Neural cell (in vitro differentiated cells): ENCODE data around the gene SYNPO2. TPM values are rescaled to one million over a fixed set of nuclear protein-coding genes. Genes with fewer than 3 reads are reported as not detected.

Experiments used
- H2AFZ ChIP-seq: fragments of 200-600, 300-800 bp; sonication (generic), shearing (Covaris generic); 2 replicates; pipeline ENCODE4 v1.6.0; 2014; ENCODE audit warnings: low read depth, mild to moderate bottlenecking, antibody characterized with exemption, low read length, moderate library complexity
- H3F3A ChIP-seq: fragments of 200-600 bp; shearing (Covaris generic); 2 replicates; pipeline ENCODE4 v1.6.1; 2016; ENCODE audit warnings: mild to moderate bottlenecking, moderate library complexity, mixed read lengths, antibody characterized with exemption, low read length; ENCODE audit not compliant: insufficient read depth, poor library complexity, severe bottlenecking
- H3K27ac ChIP-seq: fragments of 200-600, 300-800 bp; sonication (generic), shearing (Covaris generic); 2 replicates; pipeline ENCODE4 v1.5.1; 2014; ENCODE audit warnings: mild to moderate bottlenecking, low read length, moderate library complexity
- H3K27me3 ChIP-seq: fragments of 300-800, 200-600 bp; sonication (generic), shearing (Covaris generic); 2 replicates; pipeline ENCODE4 v1.6.0; 2014; ENCODE audit warnings: mild to moderate bottlenecking, low read depth, low read length, moderate library complexity; ENCODE audit not compliant: insufficient read depth
- H3K36me3 ChIP-seq: fragments of 300-800, 200-600 bp; sonication (generic), shearing (Covaris generic); 2 replicates; pipeline ENCODE4 v1.5.1; 2014; ENCODE audit warnings: mild to moderate bottlenecking, antibody characterized with exemption, low read length, moderate library complexity; ENCODE audit not compliant: insufficient read depth
- H3K4me2 ChIP-seq: fragments of 300-800, 200-600 bp; sonication (generic), shearing (Covaris generic); 2 replicates; pipeline ENCODE4 v1.6.0; 2014; ENCODE audit warnings: mild to moderate bottlenecking, low read length
- H3K4me3 ChIP-seq: fragments of 300-800, 200-600 bp; sonication (generic), shearing (Covaris generic); 2 replicates; pipeline ENCODE4 v1.5.1; 2014; ENCODE audit warnings: mild to moderate bottlenecking, low read length, moderate library complexity
- H3K79me2 ChIP-seq: fragments of 200-600 bp; shearing (Covaris generic); replicated peaks from 2 replicates; pipeline ENCODE4 v1.6.0; 2014; ENCODE audit warnings: mild to moderate bottlenecking, low read length, moderate library complexity; ENCODE audit not compliant: insufficient read depth
- H3K9ac ChIP-seq: fragments of 300-800, 200-600 bp; sonication (generic), shearing (Covaris generic); 2 replicates; pipeline ENCODE4 v1.6.1; 2016; ENCODE audit warnings: mild to moderate bottlenecking, low read length, mixed read lengths
- H3K9me2 ChIP-seq: fragments of 200-600 bp; shearing (Covaris generic); 2 replicates; pipeline ENCODE4 v1.6.1; 2016; ENCODE audit warnings: mild to moderate bottlenecking, low read length, mixed read lengths; ENCODE audit not compliant: insufficient read depth
- H3K9me3 ChIP-seq: fragments of 200-600, 300-800 bp; sonication (generic), shearing (Covaris generic); 2 replicates; pipeline ENCODE4 v1.6.1; 2016; ENCODE audit warnings: mild to moderate bottlenecking, mixed run types, low read length, moderate library complexity, mixed read lengths
- H4K20me1 ChIP-seq: fragments of 200-600 bp; shearing (Covaris generic); 2 replicates; pipeline ENCODE4 v1.6.1; 2016; ENCODE audit warnings: mild to moderate bottlenecking, mixed run types; ENCODE audit not compliant: insufficient read depth
- CTCF ChIP-seq: fragments of 450-650 bp; IDR thresholded peaks from 2 replicates; pipeline ENCODE4 v1.5.1; 2014; ENCODE audit warnings: antibody characterized with exemption, mild to moderate bottlenecking, moderate library complexity; ENCODE audit not compliant: poor library complexity, severe bottlenecking
- EP300 ChIP-seq: fragments of 450-650 bp; conservative IDR thresholded peaks from 2 replicates; pipeline ENCODE4 v1.6.1; 2014; ENCODE audit warnings: antibody characterized with exemption, mild to moderate bottlenecking, moderate library complexity; ENCODE audit not compliant: poor library complexity, severe bottlenecking
- EZH2 ChIP-seq: fragments of 200-600, 300-800 bp; shearing (Covaris generic), sonication (generic); IDR thresholded peaks from 2 replicates; pipeline ENCODE4 v1.6.1; 2014; ENCODE audit warnings: antibody characterized with exemption, low read length, borderline replicate concordance, mild to moderate bottlenecking; ENCODE audit not compliant: insufficient read depth, poor library complexity, severe bottlenecking
- MXI1 ChIP-seq: fragments of 450-650 bp; conservative IDR thresholded peaks from 2 replicates; pipeline ENCODE4 v1.6.1; 2014; ENCODE audit warnings: antibody characterized with exemption, mild to moderate bottlenecking; ENCODE audit not compliant: poor library complexity, severe bottlenecking
- POLR2AphosphoS5 ChIP-seq: IDR thresholded peaks from 2 replicates; pipeline ENCODE4 v1.6.1; 2012
- RAD21 ChIP-seq: fragments of 450-650 bp; conservative IDR thresholded peaks from 2 replicates; pipeline ENCODE4 v1.6.1; 2014; ENCODE audit warnings: antibody characterized with exemption, mild to moderate bottlenecking, moderate library complexity
- SMC3 ChIP-seq: fragments of 450-650 bp; conservative IDR thresholded peaks from 2 replicates; pipeline ENCODE4 v1.6.1; 2014; ENCODE audit warnings: antibody characterized with exemption, mild to moderate bottlenecking, moderate library complexity; ENCODE audit not compliant: poor library complexity
- TAF1 ChIP-seq: IDR thresholded peaks from 2 replicates; pipeline ENCODE4 v1.6.1; 2012; ENCODE audit warnings: low read depth
- polyA plus RNA-seq: library from polyadenylated mRNA; depleted of rRNA; stranded (reverse); fragments of >200 nt; gene quantifications from 2 replicates; pipeline ENCODE4 v1.2.3, GENCODE V29; 2014
- TF ChIP-seq, protein P1 (sequence below): IDR thresholded peaks from 2 replicates; pipeline ENCODE4 v1.6.1; 2012; ENCODE audit warnings: borderline replicate concordance

Gene SYNPO2
- polyA plus RNA-seq, 1 donor from 2014 or later = 0.14 TPM

DNA sequence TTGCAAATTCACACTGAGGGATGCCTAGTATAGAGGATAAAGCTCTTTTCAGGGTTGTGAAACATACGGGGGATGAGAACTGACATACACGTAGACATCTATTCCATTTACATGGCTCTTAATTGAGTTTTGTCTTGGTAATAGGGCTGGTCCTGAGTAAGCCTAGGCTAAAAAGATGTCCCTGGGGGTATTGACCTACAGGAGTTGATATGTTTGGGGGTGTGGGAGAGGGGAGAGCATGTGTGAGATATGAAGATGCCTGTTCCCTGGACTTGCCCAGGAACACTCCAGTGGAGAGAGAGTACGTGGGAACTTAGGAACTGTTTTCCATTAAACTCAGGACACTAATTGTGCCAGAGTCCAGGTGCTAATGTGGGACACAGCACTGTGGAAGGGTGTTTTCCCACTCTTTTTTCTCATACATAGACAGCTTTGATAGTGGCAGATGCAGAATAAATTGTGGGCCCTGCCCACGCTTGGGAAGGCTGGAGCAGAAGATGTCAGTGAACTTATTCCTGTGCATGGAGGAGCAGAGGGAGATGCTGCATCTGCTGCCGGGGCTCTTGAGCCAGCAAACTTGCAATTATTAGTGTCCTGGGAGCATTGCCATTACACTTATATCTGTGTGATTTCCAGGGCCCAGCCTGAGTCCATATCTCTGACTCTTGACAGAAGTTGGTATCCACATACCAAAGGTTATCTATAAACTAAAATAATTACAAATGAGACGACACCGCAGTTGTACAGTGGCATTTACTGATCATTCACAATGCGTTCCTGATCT, 20.7 kb downstream of the SYNPO2 start:
- Histone ChIP-seq H2AFZ (no peak overlapping the region), H3K27ac (no peak overlapping the region), H3K79me2 (no peaks in the 10 kb centered on the region), H3K27me3 (no peaks in the 10 kb centered on the region), H3K4me2 (no peak overlapping the region), H3K9me2 (no peaks in the 10 kb centered on the region), H3K9ac (no peak overlapping the region), H3K9me3 (no peaks in the 10 kb centered on the region), H3K4me3 (no peak overlapping the region), H3F3A (no peaks in the 10 kb centered on the region), H4K20me1 (no peaks in the 10 kb centered on the region), H3K36me3 (no peaks in the 10 kb centered on the region)
- TF ChIP-seq SMC3 = no peak
- TF ChIP-seq EZH2 = no peak
- no peak for TF ChIP-seq MXI1
- TF ChIP-seq EP300 = no peak
- TF ChIP-seq, protein P1, sequence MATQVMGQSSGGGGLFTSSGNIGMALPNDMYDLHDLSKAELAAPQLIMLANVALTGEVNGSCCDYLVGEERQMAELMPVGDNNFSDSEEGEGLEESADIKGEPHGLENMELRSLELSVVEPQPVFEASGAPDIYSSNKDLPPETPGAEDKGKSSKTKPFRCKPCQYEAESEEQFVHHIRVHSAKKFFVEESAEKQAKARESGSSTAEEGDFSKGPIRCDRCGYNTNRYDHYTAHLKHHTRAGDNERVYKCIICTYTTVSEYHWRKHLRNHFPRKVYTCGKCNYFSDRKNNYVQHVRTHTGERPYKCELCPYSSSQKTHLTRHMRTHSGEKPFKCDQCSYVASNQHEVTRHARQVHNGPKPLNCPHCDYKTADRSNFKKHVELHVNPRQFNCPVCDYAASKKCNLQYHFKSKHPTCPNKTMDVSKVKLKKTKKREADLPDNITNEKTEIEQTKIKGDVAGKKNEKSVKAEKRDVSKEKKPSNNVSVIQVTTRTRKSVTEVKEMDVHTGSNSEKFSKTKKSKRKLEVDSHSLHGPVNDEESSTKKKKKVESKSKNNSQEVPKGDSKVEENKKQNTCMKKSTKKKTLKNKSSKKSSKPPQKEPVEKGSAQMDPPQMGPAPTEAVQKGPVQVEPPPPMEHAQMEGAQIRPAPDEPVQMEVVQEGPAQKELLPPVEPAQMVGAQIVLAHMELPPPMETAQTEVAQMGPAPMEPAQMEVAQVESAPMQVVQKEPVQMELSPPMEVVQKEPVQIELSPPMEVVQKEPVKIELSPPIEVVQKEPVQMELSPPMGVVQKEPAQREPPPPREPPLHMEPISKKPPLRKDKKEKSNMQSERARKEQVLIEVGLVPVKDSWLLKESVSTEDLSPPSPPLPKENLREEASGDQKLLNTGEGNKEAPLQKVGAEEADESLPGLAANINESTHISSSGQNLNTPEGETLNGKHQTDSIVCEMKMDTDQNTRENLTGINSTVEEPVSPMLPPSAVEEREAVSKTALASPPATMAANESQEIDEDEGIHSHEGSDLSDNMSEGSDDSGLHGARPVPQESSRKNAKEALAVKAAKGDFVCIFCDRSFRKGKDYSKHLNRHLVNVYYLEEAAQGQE = no peak
- TF ChIP-seq POLR2AphosphoS5 = no peak
- no peak for TF ChIP-seq RAD21
- no peak for TF ChIP-seq CTCF
- TF ChIP-seq TAF1 = no peak

DNA sequence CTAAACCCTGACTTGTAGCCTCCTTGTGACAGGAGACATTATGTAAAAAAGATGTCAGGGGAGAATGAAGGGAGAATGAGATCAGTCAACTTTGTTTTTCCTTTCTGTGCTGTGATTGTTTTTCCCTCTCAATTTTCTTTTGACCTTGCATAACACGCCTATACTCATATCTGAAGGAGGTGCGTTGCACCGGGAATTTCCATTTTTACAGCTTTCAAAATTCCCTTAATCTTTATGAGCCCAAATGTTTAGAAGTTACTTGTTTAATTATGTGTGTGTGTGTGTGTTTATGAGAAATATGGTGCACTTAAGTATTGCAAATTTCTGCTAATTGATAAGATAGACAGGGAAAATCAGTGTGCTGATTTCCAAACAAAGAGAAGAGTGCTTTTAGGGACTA, 21.6 kb downstream of the SYNPO2 start:
- Histone ChIP-seq H3K27me3 (no peaks in the 10 kb centered on the region), H3K4me3 (no peak overlapping the region), H3K36me3 (no peaks in the 10 kb centered on the region), H3K9me2 (no peaks in the 10 kb centered on the region), H3K9me3 (no peaks in the 10 kb centered on the region), H3F3A (no peaks in the 10 kb centered on the region), H4K20me1 (no peaks in the 10 kb centered on the region), H3K27ac (no peak overlapping the region), H2AFZ (no peak overlapping the region), H3K79me2 (no peaks in the 10 kb centered on the region), H3K9ac (no peak overlapping the region), H3K4me2 (no peak overlapping the region)
- TF ChIP-seq MXI1 (no peak), RAD21 (no peak), EZH2 (no peak), SMC3 (no peak), POLR2AphosphoS5 (no peak), TAF1 (no peak), EP300 (no peak)
